SK-N-SH treated with all-trans-retinoic acid at 6 μM for 48 hours (cell line): ENCODE measurements around the gene PDGFA.
"Not testable (repeated sequence)": the region's sequence is repeated elsewhere in the genome, so short reads cannot be mapped to it uniquely, and the experiment has no call there.

Experiments used
- ARNTL ChIP-seq: fragments of 450-650 bp; formaldehyde crosslinking; IDR thresholded peaks from 2 replicates; pipeline ENCODE4 v1.5.0; 2020; ENCODE audit warnings: low read depth, mild to moderate bottlenecking, moderate library complexity, borderline replicate concordance
- RARB ChIP-seq: fragments of 250-450 bp; sonication (Bioruptor Pico); IDR thresholded peaks from 2 replicates; pipeline ENCODE4 v1.8.0; 2021; ENCODE audit warnings: mild to moderate bottlenecking, moderate library complexity
- SNAI2 ChIP-seq: fragments of 250-450 bp; sonication (Bioruptor Pico); IDR thresholded peaks from 2 replicates; pipeline ENCODE4 v1.5.0; 2020; ENCODE audit warnings: mild to moderate bottlenecking, moderate library complexity
- ZFP3 ChIP-seq: fragments of 250-450 bp; sonication (Bioruptor Pico); IDR thresholded peaks from 2 replicates; pipeline ENCODE4 v1.5.0; 2020; ENCODE audit warnings: mild to moderate bottlenecking, moderate library complexity
- ZFP30 ChIP-seq: fragments of 450-650 bp; formaldehyde crosslinking; IDR thresholded peaks from 2 replicates; pipeline ENCODE4 v1.5.0; 2022; ENCODE audit warnings: mild to moderate bottlenecking, moderate library complexity
- ZNF8 ChIP-seq: fragments of 450-650 bp; formaldehyde crosslinking; IDR thresholded peaks from 2 replicates; pipeline ENCODE4 v1.5.0; 2020; ENCODE audit warnings: mild to moderate bottlenecking, moderate library complexity
- TF ChIP-seq, protein P1 (sequence below): fragments of 250-450 bp; sonication (Bioruptor Pico); IDR thresholded peaks from 2 replicates; pipeline ENCODE4 v1.8.0; 2020; ENCODE audit warnings: mild to moderate bottlenecking, moderate library complexity, borderline replicate concordance
- TF ChIP-seq, protein P2 (sequence below): fragments of 250-450 bp; sonication (Bioruptor Pico); IDR thresholded peaks from 2 replicates; pipeline ENCODE4 v1.5.1; 2020; ENCODE audit warnings: low read depth, mild to moderate bottlenecking, moderate library complexity
- TF ChIP-seq, protein P3 (sequence below): fragments of 250-450 bp; sonication (Bioruptor Pico); IDR thresholded peaks from 2 replicates; pipeline ENCODE4 v1.5.1; 2021; ENCODE audit warnings: mild to moderate bottlenecking, moderate library complexity

DNA sequence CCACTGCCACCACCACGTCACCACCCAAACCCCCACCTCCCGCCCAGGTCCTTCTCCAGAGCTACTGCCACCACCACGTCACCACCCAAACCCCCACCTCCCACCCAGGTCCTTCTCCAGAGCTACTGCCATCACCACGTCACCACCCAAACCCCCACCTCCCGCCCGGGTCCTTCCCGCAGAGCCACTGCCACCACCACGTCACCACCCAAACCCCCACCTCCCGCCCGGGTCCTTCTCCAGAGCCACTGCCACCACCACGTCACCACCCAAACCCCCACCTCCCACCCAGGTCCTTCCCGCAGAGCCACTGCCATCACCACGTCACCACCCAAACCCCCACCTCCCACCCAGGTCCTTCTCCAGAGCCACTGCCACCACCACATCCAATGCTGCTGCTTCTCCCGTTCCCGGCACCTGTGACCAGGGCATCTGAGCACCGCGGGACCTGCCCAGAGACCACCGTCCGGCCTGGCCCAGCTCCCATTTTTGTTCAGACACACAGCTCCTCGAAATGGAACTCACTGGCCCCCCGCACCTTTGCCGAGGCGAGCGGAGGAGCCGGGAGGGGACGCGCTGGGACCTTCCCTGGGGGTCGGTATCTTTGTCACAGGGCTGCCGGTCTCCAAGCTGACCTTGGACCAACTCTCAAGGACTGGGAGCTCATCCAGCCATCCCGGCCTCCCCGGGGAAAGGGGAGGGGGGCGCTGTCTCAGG is 32.7 kb upstream of the PDGFA start:
- not testable (repeated sequence) for TF ChIP-seq ZNF8 (CRISPR knock-in tag); ARNTL (CRISPR knock-in tag); ZFP3 (CRISPR knock-in tag); RARB; ZFP30; SNAI2 (CRISPR knock-in tag)
- TF ChIP-seq, protein P1, sequence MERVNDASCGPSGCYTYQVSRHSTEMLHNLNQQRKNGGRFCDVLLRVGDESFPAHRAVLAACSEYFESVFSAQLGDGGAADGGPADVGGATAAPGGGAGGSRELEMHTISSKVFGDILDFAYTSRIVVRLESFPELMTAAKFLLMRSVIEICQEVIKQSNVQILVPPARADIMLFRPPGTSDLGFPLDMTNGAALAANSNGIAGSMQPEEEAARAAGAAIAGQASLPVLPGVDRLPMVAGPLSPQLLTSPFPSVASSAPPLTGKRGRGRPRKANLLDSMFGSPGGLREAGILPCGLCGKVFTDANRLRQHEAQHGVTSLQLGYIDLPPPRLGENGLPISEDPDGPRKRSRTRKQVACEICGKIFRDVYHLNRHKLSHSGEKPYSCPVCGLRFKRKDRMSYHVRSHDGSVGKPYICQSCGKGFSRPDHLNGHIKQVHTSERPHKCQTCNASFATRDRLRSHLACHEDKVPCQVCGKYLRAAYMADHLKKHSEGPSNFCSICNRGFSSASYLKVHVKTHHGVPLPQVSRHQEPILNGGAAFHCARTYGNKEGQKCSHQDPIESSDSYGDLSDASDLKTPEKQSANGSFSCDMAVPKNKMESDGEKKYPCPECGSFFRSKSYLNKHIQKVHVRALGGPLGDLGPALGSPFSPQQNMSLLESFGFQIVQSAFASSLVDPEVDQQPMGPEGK (CRISPR knock-in tag), result not testable (repeated sequence)
- TF ChIP-seq, protein P2, sequence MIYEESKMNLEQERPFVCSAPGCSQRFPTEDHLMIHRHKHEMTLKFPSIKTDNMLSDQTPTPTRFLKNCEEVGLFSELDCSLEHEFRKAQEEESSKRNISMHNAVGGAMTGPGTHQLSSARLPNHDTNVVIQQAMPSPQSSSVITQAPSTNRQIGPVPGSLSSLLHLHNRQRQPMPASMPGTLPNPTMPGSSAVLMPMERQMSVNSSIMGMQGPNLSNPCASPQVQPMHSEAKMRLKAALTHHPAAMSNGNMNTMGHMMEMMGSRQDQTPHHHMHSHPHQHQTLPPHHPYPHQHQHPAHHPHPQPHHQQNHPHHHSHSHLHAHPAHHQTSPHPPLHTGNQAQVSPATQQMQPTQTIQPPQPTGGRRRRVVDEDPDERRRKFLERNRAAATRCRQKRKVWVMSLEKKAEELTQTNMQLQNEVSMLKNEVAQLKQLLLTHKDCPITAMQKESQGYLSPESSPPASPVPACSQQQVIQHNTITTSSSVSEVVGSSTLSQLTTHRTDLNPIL (CRISPR knock-in tag), result not testable (repeated sequence)
- TF ChIP-seq, protein P3, sequence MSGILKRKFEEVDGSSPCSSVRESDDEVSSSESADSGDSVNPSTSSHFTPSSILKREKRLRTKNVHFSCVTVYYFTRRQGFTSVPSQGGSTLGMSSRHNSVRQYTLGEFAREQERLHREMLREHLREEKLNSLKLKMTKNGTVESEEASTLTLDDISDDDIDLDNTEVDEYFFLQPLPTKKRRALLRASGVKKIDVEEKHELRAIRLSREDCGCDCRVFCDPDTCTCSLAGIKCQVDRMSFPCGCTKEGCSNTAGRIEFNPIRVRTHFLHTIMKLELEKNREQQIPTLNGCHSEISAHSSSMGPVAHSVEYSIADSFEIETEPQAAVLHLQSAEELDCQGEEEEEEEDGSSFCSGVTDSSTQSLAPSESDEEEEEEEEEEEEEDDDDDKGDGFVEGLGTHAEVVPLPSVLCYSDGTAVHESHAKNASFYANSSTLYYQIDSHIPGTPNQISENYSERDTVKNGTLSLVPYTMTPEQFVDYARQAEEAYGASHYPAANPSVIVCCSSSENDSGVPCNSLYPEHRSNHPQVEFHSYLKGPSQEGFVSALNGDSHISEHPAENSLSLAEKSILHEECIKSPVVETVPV (CRISPR knock-in tag), result not testable (repeated sequence)
